Liver (tissue), 9 donors: ENCODE results near the gene TACR2. TPM values are rescaled to one million over a fixed set of nuclear protein-coding genes. Genes with fewer than 3 reads are reported as not detected.

Experiments used
- DNase-seq: peaks from one replicate; pipeline ENCODE4 v3.0.0-alpha.2; 2017; ENCODE audit warnings: low spot score
- H3K27ac ChIP-seq, 2 donors: one replicate each; pipeline ENCODE4 v1.7.0; 2013; ENCODE audit warnings: inconsistent platforms in 2 of 2, low read length in 2 of 2, control low read depth in 1 of 2, low read depth in 1 of 2, mild to moderate bottlenecking in 1 of 2
- H3K27me3 ChIP-seq, 4 donors: one replicate each; pipeline versions ENCODE4 v1.6.1 to v1.7.0; 2013; ENCODE audit warnings: low read length in 3 of 4, inconsistent platforms in 1 of 4, mild to moderate bottlenecking in 1 of 4, moderate library complexity in 1 of 4; ENCODE audit not compliant: control insufficient read depth in 4 of 4, insufficient read depth in 4 of 4
- H3K36me3 ChIP-seq, 4 donors: one replicate each; pipeline versions ENCODE4 v1.6.1 to v1.7.0; 2013; ENCODE audit warnings: low read length in 3 of 4, mild to moderate bottlenecking in 3 of 4, low read depth in 1 of 4, moderate library complexity in 1 of 4; ENCODE audit not compliant: control insufficient read depth in 4 of 4, insufficient read depth in 3 of 4
- H3K4me1 ChIP-seq, 4 donors: one replicate each; pipeline versions ENCODE4 v1.6.1 to v1.7.0; 2013; ENCODE audit warnings: low read length in 3 of 4, mild to moderate bottlenecking in 3 of 4, moderate library complexity in 1 of 4; ENCODE audit not compliant: control insufficient read depth in 4 of 4, insufficient read depth in 4 of 4
- H3K4me3 ChIP-seq, 3 donors: one replicate each; pipeline versions ENCODE4 v1.6.1 to v1.7.0; 2013; ENCODE audit warnings: low read length in 3 of 3, control low read depth in 1 of 3, low read depth in 1 of 3, mild to moderate bottlenecking in 1 of 3
- H3K9ac ChIP-seq, 2 donors: one replicate each; pipeline ENCODE4 v1.7.0; 2013; ENCODE audit warnings: low read length in 2 of 2, mild to moderate bottlenecking in 2 of 2, moderate library complexity in 2 of 2, control low read depth in 1 of 2, low read depth in 1 of 2
- H3K9me3 ChIP-seq, 4 donors: one replicate each; pipeline versions ENCODE4 v1.6.1 to v1.7.0; 2013; ENCODE audit warnings: low read length in 3 of 4; ENCODE audit not compliant: control insufficient read depth in 4 of 4
- ATF3 ChIP-seq: IDR thresholded peaks from 2 replicates; pipeline ENCODE4 v1.6.1; 2016; ENCODE audit warnings: antibody characterized with exemption
- CTCF ChIP-seq: fragments of 150-350 bp; IDR thresholded peaks from 2 replicates; pipeline ENCODE4 v1.5.1; 2017; ENCODE audit warnings: improper control_type of control experiment, low read depth, low read length; ENCODE audit not compliant: missing input control
- EGR1 ChIP-seq, 2 donors: IDR thresholded peaks; 2 replicates each; pipeline ENCODE4 v1.6.1; 2016 to 2018; ENCODE audit warnings: antibody characterized with exemption in 2 of 2, low read depth in 2 of 2
- FOXA1 ChIP-seq: IDR thresholded peaks from 2 replicates; pipeline ENCODE4 v1.6.1; 2016; ENCODE audit warnings: antibody characterized with exemption
- FOXA2 ChIP-seq: IDR thresholded peaks from 2 replicates; pipeline ENCODE4 v1.6.1; 2016; ENCODE audit warnings: antibody characterized with exemption
- GABPA ChIP-seq, 2 donors: IDR thresholded peaks in 1 of 2; conservative IDR thresholded peaks in 1 of 2; 2 replicates each; pipeline ENCODE4 v1.6.1; 2016; ENCODE audit warnings: antibody characterized with exemption in 2 of 2, mild to moderate bottlenecking in 1 of 2, moderate library complexity in 1 of 2
- HNF4A ChIP-seq, 2 donors: conservative IDR thresholded peaks; 2 replicates each; pipeline ENCODE4 v1.6.1; 2016; ENCODE audit warnings: antibody characterized with exemption in 2 of 2, mild to moderate bottlenecking in 2 of 2
- HNF4G ChIP-seq: IDR thresholded peaks from 2 replicates; pipeline ENCODE4 v1.6.1; 2016; ENCODE audit warnings: antibody characterized with exemption
- JUND ChIP-seq, 2 donors: IDR thresholded peaks; 2 replicates each; pipeline ENCODE4 v1.6.1; 2016; ENCODE audit warnings: antibody characterized with exemption in 2 of 2
- MAX ChIP-seq: IDR thresholded peaks from 2 replicates; pipeline ENCODE4 v1.6.1; 2016; ENCODE audit warnings: antibody characterized with exemption
- NR2F2 ChIP-seq: IDR thresholded peaks from 2 replicates; pipeline ENCODE4 v1.6.1; 2016; ENCODE audit warnings: antibody characterized with exemption
- RAD21 ChIP-seq, 2 donors: IDR thresholded peaks; 2 replicates each; pipeline ENCODE4 v1.6.1; 2016; ENCODE audit warnings: antibody characterized with exemption in 2 of 2, mild to moderate bottlenecking in 2 of 2
- REST ChIP-seq: IDR thresholded peaks from 2 replicates; pipeline ENCODE4 v1.6.1; 2016; ENCODE audit warnings: antibody characterized with exemption, mild to moderate bottlenecking
- RXRA ChIP-seq, 2 donors: IDR thresholded peaks; 2 replicates each; pipeline ENCODE4 v1.6.1; 2017 to 2018; ENCODE audit warnings: antibody characterized with exemption in 2 of 2, mild to moderate bottlenecking in 1 of 2
- SP1 ChIP-seq: IDR thresholded peaks from 2 replicates; pipeline ENCODE4 v1.6.1; 2018; ENCODE audit warnings: antibody characterized with exemption, mild to moderate bottlenecking
- TAF1 ChIP-seq: conservative IDR thresholded peaks from 2 replicates; pipeline ENCODE4 v1.6.1; 2016; ENCODE audit warnings: antibody characterized with exemption, mild to moderate bottlenecking
- YY1 ChIP-seq: IDR thresholded peaks from 2 replicates; pipeline ENCODE4 v1.6.1; 2016; ENCODE audit warnings: antibody characterized with exemption, mild to moderate bottlenecking
- ZBTB33 ChIP-seq: IDR thresholded peaks from 2 replicates; pipeline ENCODE4 v1.6.1; 2016; ENCODE audit warnings: antibody characterized with exemption
- WGBS: extraction: QIAGEN DNeasy Blood & Tissue Kit; methylation state at CpG from one replicate; pipeline ENCODE4 v1.1.7; 2013; 5-methylcytosine and 5-hydroxymethylcytosine counted together
- polyA plus RNA-seq, 2 donors: library from polyadenylated mRNA; stranded (reverse) in 1 of 2; unstranded in 1 of 2; fragments of 200-250 nt in 1 of 2; fragments of >200 nt in 1 of 2; fragmentation: Nextera tagmentation in 1 of 2; extraction: Ambion mirVana in 1 of 2; gene quantifications; one replicate each; pipeline versions ENCODE4 v1.2.1 to v1.2.3, GENCODE V29; 2013 to 2015
- total RNA-seq, 2 donors: library from RNA; depleted of rRNA; stranded (reverse); fragments of >200 nt; gene quantifications; one replicate each; pipeline ENCODE4 v1.2.3, GENCODE V29; 2014
- donor health status: healthy.
- donor health status: healthy.
- donor health status: healthy.
- donor health status: healthy.
- donor health status: healthy.

Gene TACR2
- total and polyA plus RNA-seq, 4 donors = 0.08 to 0.18 (median 0.12) TPM; not detected in 1

GRCh38 chr10:69403519-69403918 lies 13.2 kb downstream of the TACR2 start:
- H3K27ac ChIP-seq = no peak overlapping the region
- TF ChIP-seq REST (no peak), YY1 (no peak), FOXA1 (no peak), NR2F2 (no peak), RAD21 (IDR thresholded peaks at IDR 0.05) (no peak), FOXA2 (no peak), HNF4A (conservative IDR thresholded peaks at IDR 0.05) (no peak), ATF3 (no peak), HNF4G (no peak), SP1 (no peak), JUND (IDR thresholded peaks at IDR 0.05) (no peak), MAX (no peak), CTCF (no peak), RXRA (IDR thresholded peaks at IDR 0.05) (no peak), ZBTB33 (no peak), GABPA (IDR thresholded peaks at IDR 0.05 in 1 of 2, conservative IDR thresholded peaks at IDR 0.05 in 1 of 2) (no peak), EGR1 (IDR thresholded peaks at IDR 0.05; ENCODE audit: low read depth in 2 of 2) (no peak), TAF1 (no peak)
- no peaks in the 10 kb centered on the region for H3K27me3 ChIP-seq
- no peak overlapping the region for H3K9ac ChIP-seq
- no peak overlapping the region for H3K4me3 ChIP-seq
- peaks cover 0 to 4% (median 0%) of the 10 kb centered on the region in 4 donors for H3K36me3 ChIP-seq
- WGBS = 66% methylated on average over 3 of the region's 3 CpGs
- no peaks in the 10 kb centered on the region for H3K4me1 ChIP-seq
- no peaks in the 10 kb centered on the region for H3K9me3 ChIP-seq
- DNase-seq = no peak

- Histone ChIP-seq H3K9me3 (no peaks in the 10 kb centered on the region), H3K36me3 (peaks cover 0 to 4% (median 0%) of the 10 kb centered on the region in 4 donors), H3K9ac (no peak overlapping the region), H3K27ac (no peak overlapping the region), H3K27me3 (no peaks in the 10 kb centered on the region), H3K4me1 (no peaks in the 10 kb centered on the region), H3K4me3 (no peak overlapping the region)
- DNase-seq = no peak
- WGBS = 67% methylated on average over 1 of the region's 1 CpG
- TF ChIP-seq NR2F2 (no peak), SP1 (no peak), FOXA1 (no peak), CTCF (no peak), RAD21 (IDR thresholded peaks at IDR 0.05) (no peak), FOXA2 (no peak), HNF4G (no peak), ZBTB33 (no peak), TAF1 (no peak), JUND (IDR thresholded peaks at IDR 0.05) (no peak), RXRA (IDR thresholded peaks at IDR 0.05) (no peak), ATF3 (no peak), EGR1 (IDR thresholded peaks at IDR 0.05; ENCODE audit: low read depth in 2 of 2) (no peak), YY1 (no peak), HNF4A (conservative IDR thresholded peaks at IDR 0.05) (no peak), GABPA (IDR thresholded peaks at IDR 0.05 in 1 of 2, conservative IDR thresholded peaks at IDR 0.05 in 1 of 2) (no peak)
Observed at GRCh38 chr10:69403066-69403465, 13.7 kb downstream of the TACR2 start.
